Transverse colon (tissue), 4 donors: ENCODE data around the gene HMCN2.

ENCODE experiments used
- POLR2AphosphoS5 ChIP-seq, 3 donors: sonication (generic); formaldehyde crosslinking; IDR thresholded peaks; one replicate each; pipeline ENCODE4 v1.6.1; 2016; ENCODE audit warnings: antibody characterized with exemption in 3 of 3
- TF ChIP-seq, protein P1 (sequence below), 5 experiments: fragments of 200-600 bp in 3 of 5; fragments of 450-650 bp in 2 of 5; sonication (generic) in 3 of 5; IDR thresholded peaks; 1 replicate in 2 of 5; 2 replicates in 3 of 5; pipeline ENCODE4 v1.5.1; 2016 to 2017; ENCODE audit warnings: antibody characterized with exemption in 5 of 5, inconsistent platforms in 3 of 5, mild to moderate bottlenecking in 2 of 5, moderate library complexity in 1 of 5

- TF ChIP-seq, protein P1, sequence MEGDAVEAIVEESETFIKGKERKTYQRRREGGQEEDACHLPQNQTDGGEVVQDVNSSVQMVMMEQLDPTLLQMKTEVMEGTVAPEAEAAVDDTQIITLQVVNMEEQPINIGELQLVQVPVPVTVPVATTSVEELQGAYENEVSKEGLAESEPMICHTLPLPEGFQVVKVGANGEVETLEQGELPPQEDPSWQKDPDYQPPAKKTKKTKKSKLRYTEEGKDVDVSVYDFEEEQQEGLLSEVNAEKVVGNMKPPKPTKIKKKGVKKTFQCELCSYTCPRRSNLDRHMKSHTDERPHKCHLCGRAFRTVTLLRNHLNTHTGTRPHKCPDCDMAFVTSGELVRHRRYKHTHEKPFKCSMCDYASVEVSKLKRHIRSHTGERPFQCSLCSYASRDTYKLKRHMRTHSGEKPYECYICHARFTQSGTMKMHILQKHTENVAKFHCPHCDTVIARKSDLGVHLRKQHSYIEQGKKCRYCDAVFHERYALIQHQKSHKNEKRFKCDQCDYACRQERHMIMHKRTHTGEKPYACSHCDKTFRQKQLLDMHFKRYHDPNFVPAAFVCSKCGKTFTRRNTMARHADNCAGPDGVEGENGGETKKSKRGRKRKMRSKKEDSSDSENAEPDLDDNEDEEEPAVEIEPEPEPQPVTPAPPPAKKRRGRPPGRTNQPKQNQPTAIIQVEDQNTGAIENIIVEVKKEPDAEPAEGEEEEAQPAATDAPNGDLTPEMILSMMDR (IDR thresholded peaks at IDR 0.05) = no peak
- TF ChIP-seq POLR2AphosphoS5 (IDR thresholded peaks at IDR 0.05) = no peak
Measured at GRCh38 chr9:130298662-130299279, 33.2 kb downstream of the HMCN2 start.
